ENCODE measurements around the gene ACSL4. TPM values are rescaled to one million over a fixed set of nuclear protein-coding genes. Genes with fewer than 3 reads are reported as not detected.

ACSL4 gene
- total RNA-seq, 2 experiments from 2014 or later = 44.0 to 64.5 TPM

Other genes with a start within 250 kb of the ACSL4 start
- 10 to 100 TPM; 10.9 to 11.6 TPM for gene NXT2, start 196.4 kb downstream of the ACSL4 start, total RNA-seq
- gene KCNE5, start 108.1 kb downstream of the ACSL4 start, total RNA-seq = under 1 TPM; 0.21 to 0.35 TPM

Measured in activated CD4-positive, alpha-beta T cell treated with anti-CD3 and anti-CD28 coated beads for 36 hours (primary cell).